ENCODE results near the gene MDM2.

The MDM2 gene

GRCh38 chr12:68807576-68808387 lies at the start of gene MDM2:
MDM2 (plus strand) TSS chr12:68808177; CDS start chr12:68808478, 301 bp downstream.
- in situ Hi-C loops (cut with MboI; ENCODE audit: low sequenced_read_pairs), result no loop called here

GRCh38 chr12:68759852-68760251 lies 48.1 kb upstream of the MDM2 start:
- in situ Hi-C loops (cut with MboI; ENCODE audit: low sequenced_read_pairs), result no loop called here

GRCh38 chr12:68760806-68761441 lies 47.1 kb upstream of the MDM2 start:
- in situ Hi-C loops (cut with MboI; ENCODE audit: low sequenced_read_pairs), result no loop called here

GRCh38 chr12:68761442-68761812 lies 46.5 kb upstream of the MDM2 start:
- in situ Hi-C loops (cut with MboI; ENCODE audit: low sequenced_read_pairs), result no loop called here

GRCh38 chr12:68761901-68762630 lies 45.9 kb upstream of the MDM2 start:
- in situ Hi-C loops (cut with MboI; ENCODE audit: low sequenced_read_pairs), result no loop called here

DNA sequence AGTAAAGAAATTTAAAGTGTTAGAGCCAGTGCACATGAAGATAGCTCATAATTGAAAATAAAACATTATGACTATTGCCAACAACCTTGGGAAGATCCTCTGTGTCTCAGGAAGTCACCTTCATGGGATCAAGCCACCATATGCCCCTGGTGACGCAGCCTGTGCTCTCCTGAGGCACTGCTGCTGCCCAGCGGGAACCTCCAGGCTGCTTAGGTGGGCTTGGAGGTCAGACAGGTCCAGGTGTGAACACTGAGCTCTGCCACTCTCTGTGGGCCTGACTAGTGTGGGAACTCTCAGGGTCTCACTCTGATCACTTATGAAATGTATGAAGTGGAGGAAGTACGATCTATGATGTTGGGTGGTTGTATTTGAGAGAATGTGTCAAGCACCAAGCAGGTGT lies 45.3 kb upstream of the MDM2 start:
- in situ Hi-C loops (cut with MboI; ENCODE audit: low sequenced_read_pairs), result no loop called here

GRCh38 chr12:68765696-68766095 lies 42.3 kb upstream of the MDM2 start:
- in situ Hi-C loops (cut with MboI; ENCODE audit: low sequenced_read_pairs), result no loop called here

GRCh38 chr12:68766646-68767045 lies 41.3 kb upstream of the MDM2 start:
- in situ Hi-C loops (cut with MboI; ENCODE audit: low sequenced_read_pairs), result no loop called here

DNA sequence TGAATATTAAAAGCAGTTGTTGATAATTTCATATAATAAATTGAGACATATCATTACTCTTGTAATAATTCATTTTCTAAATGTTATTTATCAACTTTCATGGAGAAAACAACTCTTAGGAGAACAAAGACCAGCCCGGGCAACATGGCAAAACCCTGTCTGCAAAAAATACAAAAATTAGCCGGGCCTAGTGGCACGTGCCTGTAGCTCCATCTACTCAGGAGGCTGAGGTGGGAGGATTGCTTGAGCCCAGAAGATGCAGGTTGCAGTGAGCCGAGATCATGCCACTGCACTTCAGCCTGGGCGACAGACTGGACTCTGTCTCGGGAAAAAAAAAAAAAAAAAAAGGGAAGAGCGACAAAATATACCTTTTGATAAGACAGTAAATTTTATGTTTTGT lies 40.8 kb upstream of the MDM2 start:
- in situ Hi-C loops (cut with MboI; ENCODE audit: low sequenced_read_pairs), result no loop called here

DNA sequence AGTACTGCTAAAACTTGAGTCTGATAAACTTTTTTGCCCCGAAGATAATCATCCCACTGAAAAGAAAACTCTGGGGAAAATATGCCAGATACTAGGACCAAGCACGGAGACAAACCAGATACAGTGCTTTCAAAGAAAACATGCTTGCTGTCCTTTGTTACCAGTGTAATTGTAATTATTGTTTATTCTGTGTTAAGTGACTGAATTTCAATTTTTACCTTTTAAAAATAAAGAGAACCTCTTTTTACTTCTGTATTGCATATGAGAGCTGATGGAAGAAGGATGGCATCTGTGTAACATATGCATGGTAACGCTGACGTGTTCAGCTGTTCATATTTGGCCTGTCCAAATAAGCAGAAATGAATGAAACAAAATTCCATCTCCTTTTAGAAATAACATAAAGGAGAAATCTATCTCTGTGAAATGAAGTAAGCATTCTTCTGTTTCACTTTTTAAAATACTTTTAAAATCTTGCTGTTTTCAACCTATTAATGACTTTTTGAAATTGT lies 39.5 kb upstream of the MDM2 start:
- in situ Hi-C loops (cut with MboI; ENCODE audit: low sequenced_read_pairs), result no loop called here

- in situ Hi-C loops (cut with MboI; ENCODE audit: low sequenced_read_pairs), result no loop called here
Observed at GRCh38 chr12:68769941-68770340, 38.0 kb upstream of the MDM2 start.

DNA sequence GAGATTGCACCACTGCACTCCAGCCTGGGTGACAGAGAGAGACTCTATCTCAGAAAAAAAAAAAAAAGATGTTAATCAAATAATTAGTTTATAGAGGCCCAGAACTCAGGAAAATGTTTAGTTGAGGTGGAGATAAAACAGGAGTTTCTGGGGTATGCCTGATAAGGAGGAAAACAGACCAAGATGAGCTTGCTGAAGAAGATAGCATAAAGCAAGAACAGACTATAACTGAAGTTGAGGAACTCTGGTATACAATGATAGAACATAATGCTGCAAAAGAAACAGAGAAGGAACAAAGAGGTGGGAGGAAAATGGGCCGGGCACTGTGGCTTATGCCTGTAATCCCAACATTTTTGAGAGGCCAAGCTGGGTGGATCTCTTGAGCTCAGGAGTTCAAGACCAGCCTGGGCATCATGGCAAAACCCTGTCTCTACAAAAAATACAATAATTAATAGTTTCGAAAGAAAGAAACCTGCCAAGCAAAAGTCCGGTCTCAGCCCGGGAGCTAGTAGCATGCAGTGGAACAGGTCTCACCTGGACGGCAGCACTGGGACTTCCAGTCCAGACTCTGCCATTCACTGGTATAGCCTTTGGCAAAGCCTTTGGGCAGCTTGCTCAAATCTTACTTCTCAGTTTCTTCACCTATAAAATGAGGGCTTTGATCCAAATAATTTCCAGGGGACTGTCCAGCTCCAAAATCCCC lies 36.6 kb upstream of the MDM2 start:
- in situ Hi-C loops (cut with MboI; ENCODE audit: low sequenced_read_pairs), result no loop called here

- in situ Hi-C loops (cut with MboI; ENCODE audit: low sequenced_read_pairs), result no loop called here
Observed at GRCh38 chr12:68772714-68773113, 35.3 kb upstream of the MDM2 start.

- in situ Hi-C loops (cut with MboI; ENCODE audit: low sequenced_read_pairs), result no loop called here
Observed at GRCh38 chr12:68773582-68773981, 34.4 kb upstream of the MDM2 start.

GRCh38 chr12:68775121-68775630 lies 32.8 kb upstream of the MDM2 start:
- in situ Hi-C loops (cut with MboI; ENCODE audit: low sequenced_read_pairs), result no loop called here

DNA sequence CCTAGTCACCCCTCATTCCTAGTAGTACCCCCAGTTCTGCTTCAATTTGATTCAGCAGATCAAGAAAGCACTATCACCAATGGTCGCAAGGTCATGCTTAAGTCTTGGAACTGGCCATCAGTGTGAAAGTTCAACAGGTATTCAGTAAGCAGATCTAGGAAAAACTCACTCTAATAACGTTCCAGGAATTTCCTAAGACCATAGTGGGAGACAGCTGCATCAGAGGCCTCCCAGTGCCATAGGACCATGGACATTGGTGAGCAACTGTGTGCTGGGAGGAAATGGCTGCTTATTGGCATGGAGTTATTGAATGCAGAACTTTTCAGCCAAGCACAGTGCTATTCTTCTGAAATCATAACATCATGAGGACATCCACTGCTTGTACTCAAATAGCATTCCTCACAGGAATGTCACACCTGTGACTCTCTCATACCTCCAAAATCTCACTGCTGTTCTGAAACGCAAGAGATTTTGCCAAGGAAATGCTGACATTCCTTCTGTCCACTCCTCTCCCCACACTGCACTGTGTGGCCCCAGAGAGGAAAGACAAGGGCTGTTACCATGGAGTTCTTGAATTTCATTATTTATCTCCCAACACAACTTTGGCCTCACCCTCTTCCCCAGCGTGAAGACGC lies 30.9 kb upstream of the MDM2 start:
- in situ Hi-C loops (cut with MboI; ENCODE audit: low sequenced_read_pairs), result no loop called here

DNA sequence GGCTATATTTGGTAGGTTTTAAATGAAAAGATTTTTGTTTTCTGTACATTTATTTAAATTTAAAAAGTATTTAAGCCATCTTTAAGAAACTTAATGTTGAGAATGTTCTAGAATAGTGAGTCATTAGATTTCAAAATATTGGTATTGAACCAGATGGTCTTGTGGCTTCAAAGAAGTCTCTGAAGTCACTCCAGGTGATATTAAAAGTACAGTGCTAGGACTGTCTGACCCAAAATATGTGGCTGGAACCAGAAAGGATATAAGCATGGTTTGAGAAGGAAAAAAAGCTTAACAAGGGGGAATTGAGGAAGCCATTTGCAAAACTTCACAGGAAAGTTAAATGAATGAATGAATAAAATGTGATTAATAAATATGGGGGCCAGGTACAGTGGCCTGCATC lies 28.7 kb upstream of the MDM2 start:
- in situ Hi-C loops (cut with MboI; ENCODE audit: low sequenced_read_pairs), result no loop called here

GRCh38 chr12:68780731-68781130 lies 27.2 kb upstream of the MDM2 start:
- in situ Hi-C loops (cut with MboI; ENCODE audit: low sequenced_read_pairs), result no loop called here

DNA sequence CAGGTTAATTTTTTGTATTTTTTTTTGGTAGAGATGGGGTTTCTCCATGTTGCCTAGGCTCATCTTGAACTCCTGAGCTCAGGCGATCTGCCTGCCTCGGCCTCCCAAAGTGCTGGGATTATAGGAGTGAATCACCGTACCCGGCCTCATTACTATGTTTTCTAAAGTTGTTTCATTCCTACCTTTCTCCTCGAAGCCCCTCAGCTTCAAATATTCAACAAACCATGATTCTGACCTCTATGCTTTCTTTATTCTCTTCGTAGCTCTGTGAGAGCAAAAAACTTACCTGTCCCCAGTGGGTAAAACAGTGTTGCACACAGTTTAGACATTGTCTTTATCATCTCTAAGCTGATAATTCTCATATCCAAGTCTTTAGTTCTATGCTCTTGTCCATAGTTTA lies 26.2 kb upstream of the MDM2 start:
- in situ Hi-C loops (cut with MboI; ENCODE audit: low sequenced_read_pairs), result no loop called here

DNA sequence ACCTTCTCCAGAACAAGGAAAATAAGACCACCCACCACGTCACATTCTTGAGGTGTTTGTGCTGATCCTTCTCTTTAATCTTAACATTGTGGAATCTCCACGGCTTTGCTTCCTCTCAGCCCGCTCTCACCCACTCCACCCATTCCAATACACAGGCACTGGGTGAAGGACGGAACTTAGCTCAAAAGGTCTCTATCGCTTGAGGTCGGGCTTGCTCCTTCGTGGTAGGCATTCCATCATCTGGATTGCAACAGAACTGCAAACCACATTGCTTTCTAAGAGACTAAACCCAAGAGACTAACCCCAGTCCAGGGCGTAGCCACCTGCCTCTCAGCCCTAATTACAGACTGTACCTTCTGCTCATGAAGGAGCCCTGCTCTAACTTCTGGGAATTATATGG lies 24.0 kb upstream of the MDM2 start:
- in situ Hi-C loops (cut with MboI; ENCODE audit: low sequenced_read_pairs), result no loop called here
